ENCODE measurements around the gene SLC10A7.
A peak's percentile ranks its signal among the peaks of the same experiment; 100 is the strongest.

The SLC10A7 gene

DNA sequence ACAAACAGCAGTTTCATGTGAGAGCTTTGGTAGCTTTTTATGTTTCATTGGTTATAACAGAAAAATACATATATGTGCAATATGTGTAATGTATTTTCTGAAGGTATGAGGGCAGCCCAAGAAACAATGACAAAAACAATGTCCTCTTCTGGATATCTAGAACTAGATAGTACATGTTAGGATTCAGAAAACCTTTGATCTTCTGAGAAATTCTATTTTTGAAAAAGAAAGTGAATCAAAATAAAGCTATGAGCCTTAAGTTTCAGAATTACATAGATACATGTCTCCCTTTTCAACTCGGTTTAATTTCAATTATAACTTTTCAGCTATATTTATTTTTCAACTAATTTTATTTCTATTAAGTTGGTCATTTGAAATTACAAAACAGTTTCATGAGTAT is 175.5 kb downstream of the SLC10A7 start:
- no peak for DNase-seq

DNA sequence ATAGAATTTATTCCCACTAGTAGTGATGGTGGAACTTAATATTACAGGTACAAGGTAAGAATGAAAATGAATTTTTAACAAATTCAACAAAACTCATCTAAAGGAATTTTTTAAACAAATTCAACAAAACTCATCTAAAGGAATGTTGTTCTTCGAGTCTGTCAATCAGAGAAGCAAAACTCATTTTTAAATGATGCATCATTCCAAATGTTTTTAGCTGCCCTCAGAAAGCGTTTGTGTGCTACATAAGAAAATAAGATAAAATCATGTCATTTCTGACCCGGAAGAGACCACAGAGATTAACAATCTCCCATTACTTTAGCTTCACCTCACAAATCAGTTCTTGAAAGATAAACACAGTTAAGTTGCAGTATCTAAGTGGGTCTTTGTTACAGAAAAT is 178.0 kb downstream of the SLC10A7 start:
- peak in 1 of 5 experiments; percentile 4 for DNase-seq

DNA sequence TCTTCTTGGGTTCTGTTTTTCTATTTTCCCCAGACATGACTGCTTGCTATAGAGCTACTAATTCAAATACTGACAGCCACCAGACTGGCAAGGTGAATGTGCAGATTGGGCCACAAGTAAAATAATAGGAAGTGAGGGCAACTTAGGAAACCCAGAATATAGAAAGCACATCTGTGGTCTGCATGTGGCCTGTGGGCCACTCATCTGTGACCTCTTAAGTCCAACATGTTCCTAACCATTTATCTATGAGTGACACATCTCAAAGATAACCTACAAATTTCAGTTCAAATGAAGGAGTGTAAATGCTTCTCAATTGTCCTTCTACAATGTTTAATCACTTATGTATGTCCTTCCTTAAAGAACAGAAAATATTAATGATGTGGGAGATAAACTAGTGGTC is 178.5 kb downstream of the SLC10A7 start:
- peak in 1 of 5 experiments; percentile 52 for DNase-seq

DNA sequence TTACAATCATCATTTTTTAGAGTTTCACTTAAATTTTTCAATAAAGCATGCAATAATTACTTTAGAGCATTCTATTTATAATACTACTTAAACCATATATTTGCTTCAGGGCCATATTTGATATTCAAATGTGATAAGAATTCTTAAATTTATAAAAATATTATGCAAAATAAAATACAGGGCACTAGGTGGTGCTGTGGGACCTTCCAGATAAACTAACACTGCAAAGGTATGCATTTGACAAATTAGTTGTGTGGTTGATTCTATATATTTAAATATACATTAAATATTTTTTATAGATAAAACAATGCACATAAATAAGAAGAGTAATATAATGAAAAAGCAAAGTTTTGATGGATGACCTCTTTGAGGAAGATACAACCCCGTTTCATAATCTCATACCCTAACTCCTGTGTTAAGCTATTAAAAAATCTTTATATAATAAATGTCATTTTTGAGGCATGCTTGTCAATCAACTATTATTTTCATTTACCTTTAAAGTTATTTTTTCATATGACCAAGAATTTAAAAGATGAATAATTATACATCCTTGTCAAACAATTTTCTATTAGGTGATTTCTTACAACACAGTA is 179.0 kb downstream of the SLC10A7 start:
- peak in 2 of 5 experiments; percentile 6 to 54 for DNase-seq

DNA sequence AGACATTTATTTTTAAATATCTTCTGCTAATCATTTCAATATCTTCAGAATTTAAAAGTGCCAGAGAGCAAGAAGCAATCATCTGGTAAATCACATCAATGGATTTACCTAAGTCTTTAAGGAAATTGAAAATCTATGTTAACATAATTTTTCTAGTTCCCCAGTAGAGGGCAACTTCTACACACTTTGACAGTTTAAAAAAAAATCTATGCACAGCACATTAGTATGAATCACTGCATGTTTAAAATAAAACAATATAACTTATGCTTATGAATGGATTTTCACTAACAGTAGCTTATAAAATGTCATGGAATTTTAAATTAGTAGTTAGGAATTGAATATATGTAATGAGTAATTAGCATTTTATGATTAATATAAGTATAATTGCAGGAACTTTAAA is 180.9 kb downstream of the SLC10A7 start:
- peak in 1 of 5 experiments; percentile 25 for DNase-seq

DNA sequence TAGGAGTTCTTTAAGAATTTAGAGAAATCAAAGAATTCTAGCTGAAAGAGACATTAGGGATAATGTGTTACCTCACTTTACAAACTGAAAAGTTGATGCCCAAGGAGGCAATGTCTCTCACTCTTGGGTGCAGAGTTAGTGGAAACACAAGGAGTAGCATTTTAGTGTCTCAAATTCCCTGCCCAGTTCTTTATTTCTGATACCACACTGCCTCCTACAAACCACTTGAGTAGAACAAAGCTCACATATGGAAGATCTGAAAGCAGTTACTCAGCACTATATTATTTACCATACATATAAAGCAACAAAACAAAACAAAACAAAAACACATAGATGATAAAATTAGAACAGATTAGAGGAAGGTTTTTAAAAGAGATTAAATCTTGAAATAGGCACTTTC is 183.2 kb downstream of the SLC10A7 start:
- no peak for DNase-seq

DNA sequence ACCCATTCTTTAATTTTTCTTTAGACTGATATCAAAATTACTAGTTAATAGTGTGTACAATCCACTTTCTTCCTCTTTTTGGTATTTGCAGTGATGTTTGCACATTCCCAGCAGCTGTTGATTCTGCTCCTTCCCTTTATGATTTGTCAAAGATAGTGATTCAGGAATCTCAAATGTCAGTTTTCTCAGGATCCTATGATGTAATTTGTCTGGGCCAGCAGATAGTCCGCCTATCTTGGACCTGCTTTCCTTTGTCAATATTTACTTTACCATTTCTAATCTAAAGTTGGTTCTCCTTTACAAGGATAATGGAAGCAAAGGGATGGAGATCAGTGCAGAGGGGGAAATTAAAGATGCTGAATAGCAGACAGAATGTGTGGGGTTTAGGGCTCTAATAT is 185.3 kb downstream of the SLC10A7 start:
- DNase-seq, result no peak

DNA sequence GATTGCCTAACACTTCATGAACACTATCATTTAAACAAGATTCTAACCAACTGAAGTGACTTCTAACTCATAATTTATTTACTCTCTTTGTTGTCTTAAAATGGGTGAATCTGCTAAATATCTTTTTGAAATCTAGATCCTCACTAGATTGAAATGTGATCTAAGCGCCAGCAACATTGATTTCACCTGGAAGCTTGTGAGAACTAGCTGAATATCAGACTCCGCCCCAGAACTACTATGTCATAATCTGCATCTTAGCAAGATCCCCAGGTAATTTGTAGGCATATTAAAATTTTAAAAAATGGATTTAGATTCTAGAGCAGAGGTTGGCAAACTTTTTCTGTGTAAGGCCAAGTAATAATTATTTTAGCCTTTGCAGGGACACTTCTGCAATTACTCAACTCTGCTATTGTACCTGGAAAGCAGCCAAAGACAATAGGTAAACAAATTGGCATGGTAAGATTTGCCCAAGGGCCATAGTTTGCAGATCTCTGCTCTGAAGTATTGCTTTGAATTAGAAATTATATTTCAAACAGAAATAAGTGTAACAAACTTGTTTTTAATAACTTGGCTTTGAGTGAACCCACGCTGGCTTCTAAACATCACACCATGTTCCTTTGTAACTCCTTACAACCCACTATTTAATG is 185.9 kb downstream of the SLC10A7 start:
- no peak for DNase-seq

DNA sequence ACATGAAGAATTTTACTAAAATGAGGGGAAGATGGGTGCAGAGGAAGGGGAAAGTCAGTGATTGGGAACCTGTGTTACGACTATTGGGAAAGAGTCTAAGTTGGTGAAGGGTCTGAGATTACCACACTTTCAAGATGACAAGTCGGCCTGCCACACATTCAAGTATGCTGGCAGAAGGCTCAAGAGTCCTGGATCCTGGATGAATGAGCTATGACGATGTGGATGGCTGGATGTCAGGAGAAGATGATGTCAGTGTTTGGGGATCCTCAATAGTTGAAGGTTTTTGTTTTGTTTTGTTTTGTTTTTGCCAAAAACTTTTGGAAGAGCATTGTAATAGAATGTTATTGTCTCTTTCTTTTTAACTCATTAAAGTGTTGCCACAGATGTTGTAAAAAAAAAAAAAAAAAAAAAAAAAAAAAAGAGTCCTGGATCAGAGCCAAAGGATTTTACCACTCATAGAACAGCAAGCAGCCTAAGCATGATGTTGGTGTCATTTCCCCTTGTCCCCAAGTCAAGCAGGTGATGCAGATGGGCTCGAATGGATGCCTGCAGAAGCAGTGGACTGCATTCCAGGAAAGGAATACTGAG is 186.8 kb downstream of the SLC10A7 start:
- no peak for DNase-seq

DNA sequence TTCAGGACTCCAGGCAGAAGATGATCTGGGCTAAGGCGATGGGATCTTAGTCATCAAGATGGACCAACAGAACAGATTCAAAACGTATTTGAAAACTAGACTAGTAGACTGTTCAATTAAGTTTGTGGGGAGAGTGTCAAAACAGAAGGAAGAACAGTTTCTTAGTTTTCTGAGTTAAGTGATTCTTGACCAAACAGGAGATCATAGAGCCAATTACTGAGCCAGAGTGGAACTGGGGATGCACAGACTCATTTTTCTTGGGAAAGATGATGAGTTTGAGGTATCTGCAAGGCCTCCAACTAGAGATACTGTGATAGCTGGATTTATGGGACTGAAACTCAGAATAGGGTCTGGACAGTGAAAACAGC is 187.9 kb downstream of the SLC10A7 start:
- no peak for DNase-seq

DNA sequence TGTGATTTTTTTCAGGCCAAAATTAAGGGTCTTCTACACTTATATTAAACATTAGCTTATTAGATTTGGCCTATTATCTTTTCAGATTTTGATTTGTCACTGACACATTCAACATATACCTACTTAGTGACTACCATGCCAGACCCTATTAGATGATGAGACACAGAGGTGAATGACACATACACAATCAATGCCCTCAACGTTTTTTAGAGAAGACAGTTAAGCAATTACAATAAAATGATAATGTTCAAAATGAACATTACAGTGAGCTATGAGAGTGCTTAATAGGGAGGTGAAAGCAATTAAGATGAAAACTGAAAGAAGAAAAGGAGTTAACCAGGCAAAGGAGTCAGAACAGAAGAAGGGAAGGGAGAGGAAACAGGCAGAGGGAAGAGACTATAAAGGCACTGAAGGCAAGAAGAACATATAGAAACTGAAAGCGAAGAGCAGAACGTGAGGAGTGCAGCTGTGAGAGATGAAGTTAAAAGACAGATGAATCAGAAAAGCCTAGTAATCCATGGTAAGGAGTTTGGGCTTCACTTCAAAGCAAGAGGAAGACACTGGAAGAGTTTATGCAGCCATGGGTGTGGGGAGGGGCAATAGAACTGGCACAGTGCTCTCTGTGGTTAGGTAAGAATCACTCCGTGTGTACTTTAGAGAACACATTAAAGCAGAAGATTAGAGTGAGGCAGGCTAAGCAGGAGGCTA is 188.4 kb downstream of the SLC10A7 start:
- peak in 1 of 5 experiments; percentile 37 for DNase-seq

DNA sequence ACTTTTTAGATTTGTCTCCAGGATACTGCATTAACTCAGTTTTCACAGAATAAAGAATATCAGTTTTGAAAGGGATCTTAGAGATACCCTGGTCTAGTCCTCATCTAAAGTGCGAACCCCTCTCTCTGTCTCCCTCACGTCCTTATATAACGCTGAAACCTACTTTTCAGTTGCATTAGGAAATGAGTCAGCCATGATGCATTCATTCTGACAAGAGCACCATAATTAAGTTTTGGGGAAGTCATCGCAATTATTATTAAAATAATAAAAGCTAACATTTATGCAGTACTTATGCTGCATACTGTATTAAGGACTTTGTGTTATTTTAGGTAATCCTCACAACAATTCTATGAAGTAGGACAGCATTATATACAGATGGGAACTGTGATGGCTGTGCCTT is 191.3 kb downstream of the SLC10A7 start:
- no peak for DNase-seq

DNA sequence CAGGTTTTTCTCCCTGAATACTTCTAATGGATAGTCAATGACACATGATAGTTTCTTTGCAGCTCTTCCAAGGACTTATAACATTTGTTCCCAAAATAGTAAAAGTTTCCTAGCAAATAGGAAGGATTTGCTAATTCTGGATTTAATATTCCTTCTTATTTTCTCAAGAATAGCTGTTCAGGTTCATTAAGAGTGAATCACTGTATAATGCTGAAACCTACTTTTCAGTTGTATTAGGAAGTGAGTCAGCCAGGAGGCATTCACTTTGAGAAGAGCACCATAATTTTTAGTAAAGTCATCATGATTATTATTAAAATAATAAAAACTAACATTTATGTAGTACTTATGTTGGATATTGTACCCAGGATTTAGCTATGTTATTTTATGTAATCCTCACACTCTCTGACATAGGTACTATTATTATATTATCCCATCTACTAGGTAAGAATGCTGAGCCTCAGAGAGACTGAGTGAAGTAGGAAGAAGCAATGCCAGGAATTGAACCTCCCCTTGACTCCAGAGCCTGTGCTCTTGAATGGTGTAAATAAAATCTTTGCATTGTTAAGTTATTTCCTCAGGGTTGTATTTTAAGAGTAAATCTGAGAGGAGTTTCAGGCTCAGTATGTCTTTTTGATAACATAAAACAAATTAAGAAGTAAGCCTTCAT is 192.6 kb downstream of the SLC10A7 start:
- no peak for DNase-seq

DNA sequence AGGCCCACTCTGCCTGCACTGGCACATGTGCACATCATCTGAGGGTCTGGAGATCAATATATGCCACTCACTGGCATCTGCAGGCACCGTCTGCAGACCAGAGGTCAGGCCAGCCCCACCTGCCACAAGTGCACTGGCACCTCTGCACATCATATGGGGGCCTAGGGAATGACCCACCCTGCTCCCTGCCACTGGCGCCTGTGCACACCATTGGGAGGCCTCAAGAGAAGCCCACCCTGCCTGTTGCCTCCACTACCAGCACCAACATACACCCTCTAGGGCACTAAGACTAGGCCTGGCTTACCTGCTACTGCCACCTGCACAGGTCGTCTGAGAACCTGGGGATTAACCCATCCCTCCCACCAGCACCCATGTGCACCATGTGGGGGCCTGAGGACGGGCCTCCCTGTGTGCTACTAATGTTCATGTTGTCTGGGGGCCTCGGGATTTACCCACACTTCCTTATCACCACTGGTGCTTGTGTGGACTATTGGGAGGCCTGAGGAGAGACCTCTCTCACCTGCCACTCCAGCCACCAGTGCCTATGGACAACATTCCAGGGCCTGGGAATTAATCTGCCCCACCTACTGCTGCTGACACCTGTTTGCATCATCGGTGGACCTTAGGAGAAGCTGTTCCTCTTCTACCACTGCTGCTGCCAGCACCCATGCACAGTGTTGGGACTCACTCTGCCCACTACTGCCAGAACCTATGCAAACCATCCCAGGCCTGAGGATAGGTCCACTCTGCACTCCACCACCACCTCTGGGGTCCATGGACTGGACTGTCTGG is 193.7 kb downstream of the SLC10A7 start:
- no peak for DNase-seq

DNA sequence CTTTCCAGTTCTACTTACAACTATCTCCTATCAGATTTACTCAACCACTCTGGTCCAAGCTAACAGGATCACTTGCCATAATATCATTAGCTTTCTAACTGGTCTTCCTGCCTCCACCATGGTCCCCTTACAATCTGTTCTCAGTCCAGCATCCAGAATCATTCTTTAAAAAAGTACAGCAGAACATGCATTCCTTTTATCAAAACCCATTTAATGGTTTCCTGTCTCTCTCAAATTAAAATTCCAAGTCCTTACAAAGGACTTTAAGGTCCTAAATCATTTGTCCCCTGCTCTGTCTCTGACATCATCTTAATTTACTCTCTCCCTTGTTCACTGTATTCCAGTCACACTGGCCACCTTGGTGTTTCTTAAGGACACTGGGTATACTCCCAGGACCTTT is 202.8 kb downstream of the SLC10A7 start:
- DNase-seq, result no peak

DNA sequence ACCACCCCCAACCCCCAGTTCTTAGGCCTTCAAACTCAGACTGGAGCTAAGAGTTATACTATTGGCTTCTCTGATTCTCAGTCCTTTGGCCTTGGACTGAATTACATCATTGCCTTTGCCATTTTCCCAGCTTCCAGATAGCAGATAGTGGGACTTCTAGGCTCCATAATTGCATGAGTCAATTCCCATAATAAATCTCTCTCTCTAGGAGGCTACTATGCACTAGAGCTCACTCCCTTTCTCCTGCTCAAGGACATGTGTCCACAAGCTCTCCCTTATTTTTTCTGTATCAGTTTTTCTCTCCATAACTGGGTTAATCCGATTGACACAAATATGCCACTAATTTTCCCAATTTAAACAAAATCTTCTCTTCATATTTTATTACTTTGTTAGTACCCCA is 204.0 kb downstream of the SLC10A7 start:
- DNase-seq, result no peak

DNA sequence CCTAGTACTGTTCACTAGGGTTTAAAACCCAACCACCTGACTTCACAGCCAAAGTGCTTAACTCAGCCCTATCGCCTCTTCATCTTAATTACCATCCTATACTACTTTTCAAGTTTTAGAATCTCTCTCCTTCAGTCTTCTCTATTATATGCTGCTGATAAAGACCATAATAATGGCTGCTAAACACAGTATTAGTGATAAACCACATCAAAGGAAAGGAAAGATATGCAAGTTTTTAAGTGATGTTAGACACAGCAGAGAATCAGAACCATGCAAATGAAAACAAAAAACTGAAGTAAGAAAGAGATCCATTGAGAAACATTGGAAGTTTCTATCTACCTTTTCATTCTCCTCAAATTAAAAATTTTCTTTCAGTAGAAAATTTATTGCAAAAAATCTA is 206.6 kb downstream of the SLC10A7 start:
- no peak for DNase-seq

DNA sequence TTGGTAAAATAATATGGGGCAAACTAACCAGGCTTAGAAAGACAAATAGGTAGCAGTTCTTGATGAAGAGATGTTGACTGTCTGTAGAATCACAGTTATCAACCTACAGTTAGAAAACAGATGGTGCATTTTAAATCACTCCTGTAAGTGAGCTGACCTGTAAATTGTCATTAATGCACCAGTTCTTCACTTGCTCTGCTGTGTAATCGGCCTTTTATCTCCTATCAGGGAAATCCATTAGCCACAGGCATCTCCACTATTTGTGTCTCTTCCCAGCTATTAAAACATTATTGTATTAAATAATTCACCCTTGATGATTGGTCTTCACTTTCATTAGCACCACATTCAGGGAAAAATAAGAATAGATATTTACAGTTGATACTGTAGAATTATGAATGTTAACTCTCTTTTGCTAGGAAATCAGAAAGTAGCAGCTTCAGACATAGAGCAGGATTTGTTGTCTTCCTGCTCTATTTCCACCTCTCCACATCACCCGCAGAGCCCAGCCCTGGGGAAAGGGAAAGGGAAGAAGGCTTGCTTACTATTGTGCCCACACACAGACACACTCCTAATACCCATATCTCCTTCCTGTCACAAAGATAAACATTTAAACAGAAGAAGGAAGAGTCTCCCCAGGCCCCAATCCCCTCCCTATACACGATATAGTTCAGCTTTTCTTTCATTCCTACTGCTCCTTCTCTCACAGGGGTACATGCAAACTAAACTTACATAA is 210.3 kb downstream of the SLC10A7 start:
- DNase-seq, result no peak

DNA sequence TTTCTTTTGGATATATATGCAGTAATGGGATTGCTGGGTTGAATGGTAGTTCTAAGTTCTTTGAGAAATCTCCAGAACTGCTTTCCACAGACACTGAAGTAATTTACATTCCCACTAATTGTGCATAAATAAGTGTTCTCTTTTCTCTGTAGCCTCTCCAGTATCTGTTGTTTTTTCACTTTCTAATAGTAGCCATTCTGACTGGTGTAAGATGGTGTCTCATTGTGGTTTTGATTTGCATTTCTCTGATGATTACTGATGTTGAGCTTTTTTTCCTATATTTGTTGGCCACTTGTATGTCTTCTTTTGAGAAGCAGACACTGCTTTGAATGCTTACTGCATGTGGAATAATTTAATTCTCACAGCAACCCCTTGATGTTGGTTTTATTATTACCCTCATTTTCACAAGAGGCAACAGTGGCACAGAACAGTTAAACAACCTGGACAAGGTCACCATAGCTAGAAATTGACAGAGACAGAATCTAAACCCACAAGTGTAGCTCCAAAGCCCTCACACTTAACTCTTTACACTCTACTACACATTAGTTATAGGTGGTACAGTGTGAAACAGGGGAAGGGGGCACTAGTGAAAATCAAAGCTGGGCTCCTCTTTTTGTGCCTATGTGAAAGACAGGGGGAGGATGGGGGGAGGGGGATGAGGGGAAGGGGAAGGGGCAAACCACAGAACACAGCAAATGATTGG is 211.3 kb downstream of the SLC10A7 start:
- no peak for DNase-seq

DNA sequence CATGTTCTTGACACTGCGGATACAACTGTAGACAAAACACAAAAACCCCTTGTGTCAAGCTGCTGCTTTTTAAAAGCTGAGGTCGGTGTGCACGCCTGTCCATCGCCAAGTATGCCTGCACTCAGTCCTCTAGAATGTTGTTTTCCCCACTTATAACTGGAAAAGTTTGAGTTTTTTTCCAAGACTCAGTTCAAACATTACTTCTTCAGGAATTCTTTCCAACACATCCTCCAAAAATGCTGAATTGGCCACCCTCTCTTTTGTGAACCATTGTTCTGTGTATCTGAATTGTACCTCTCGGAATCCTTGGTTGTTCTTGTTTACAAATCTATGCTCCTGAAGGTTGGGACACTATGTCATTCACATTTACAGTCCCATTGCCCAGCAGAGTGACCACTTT is 212.8 kb downstream of the SLC10A7 start:
- no peak for DNase-seq

DNA sequence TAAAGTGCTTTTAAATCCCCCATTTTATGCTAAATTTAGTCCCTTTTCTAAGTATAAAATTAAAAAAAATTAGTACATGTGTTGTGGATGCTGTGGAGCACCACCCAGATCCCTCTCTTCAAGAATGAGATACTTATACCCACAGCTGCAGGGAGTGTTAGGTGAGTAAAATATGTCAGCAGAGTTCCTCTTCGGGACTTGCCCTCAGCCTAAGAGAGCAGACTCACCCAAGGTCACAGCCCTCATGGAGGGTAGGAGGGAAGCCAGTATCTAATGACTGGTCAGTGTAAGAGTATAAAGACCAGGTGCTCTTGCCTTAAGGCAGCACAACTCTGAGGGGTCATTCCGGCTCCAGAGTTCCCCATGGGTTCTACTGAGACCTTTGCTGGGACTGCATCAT is 218.9 kb downstream of the SLC10A7 start:
- no peak for DNase-seq

Data from T-helper 2 cell (primary cell).